Stimulated activated CD8-positive, alpha-beta memory T cell treated with anti-CD3 and anti-CD28 coated beads, Interleukin-12 subunit alpha, Interleukin-12 subunit beta, amount 100 ng/mL, for 4 hours (primary cell): ENCODE measurements around the gene SFT2D3.

Experiments
- DNase-seq: peaks from one replicate; pipeline ENCODE4 v3.0.0-alpha.2; 2020; ENCODE audit warnings: low read depth

The SFT2D3 gene

DNA sequence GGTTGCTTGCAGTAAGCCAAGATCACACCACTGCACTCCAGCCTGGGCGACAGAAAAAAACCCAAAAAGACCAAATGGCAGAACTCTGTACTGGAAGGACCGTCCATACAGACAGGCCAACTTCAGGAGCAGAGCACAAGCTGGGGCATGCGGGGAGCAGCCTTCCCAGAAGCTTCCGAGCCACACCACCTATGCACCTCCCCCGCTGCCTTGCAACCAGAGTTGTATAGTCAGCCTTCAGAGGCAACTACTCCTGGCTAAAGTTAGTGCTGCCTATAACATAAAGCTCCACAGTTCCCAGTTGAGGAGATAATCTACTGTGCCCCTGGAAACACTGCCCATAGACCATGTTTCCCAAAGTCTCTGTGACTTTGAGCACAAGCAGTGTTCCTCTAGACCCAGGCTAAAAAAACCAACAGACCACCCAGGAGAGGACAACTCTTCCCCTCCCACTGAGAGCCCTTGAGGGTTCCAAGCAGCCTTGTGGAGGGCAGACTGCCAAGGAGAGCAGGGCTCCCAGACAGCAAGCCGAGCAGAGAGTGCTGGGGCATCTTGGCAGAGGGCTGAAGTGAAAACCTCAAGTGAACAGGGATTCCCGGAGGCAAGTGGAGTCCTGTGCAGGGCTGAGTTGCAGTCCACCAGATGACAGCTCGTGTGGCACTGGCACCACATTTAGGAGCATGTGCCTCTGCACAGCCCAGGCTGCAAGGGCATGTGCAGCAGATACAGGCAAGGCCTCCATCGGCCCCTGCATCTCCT, 6.8 kb downstream of the SFT2D3 start:
- DNase-seq, result no peak

DNA sequence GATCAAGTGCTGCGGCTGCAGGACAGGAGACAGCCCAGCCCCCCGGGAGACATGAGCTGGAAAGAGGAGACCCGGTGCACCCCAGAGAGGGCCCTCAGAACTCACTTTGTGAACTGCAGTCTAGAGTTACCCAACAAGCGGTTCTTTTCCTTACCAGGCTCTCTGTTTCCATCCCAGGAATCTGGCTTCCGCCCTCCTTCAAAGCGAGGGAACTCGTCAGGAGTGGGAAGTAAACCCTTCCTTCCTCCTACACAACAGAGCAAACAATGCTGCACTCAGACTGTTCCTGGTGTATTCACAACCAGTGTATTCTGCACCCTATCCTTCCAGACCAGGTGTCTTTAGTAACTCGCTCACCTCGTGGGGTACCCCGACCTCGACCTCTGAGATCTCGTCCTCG, 8.0 kb downstream of the SFT2D3 start:
- no peak for DNase-seq

DNA sequence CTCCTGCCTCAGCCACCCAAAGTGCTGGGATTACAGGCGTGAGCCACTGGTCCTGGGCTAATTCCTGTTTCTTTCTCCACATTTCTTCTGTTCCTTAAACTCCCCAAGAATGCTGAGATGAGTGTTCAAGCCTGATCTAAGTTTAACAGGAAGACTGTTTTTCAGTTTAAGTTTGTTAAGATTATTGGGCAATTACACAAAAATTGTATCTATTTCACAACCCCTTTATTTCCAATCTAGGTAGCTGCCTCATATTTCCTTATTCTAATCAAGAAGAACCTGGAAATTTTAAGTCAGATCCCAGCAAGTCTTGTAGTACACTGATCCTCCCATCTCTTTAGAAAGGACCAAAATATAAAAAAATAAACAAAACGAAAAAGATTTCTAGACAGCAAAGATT, 11.7 kb downstream of the SFT2D3 start:
- DNase-seq, result no peak

DNA sequence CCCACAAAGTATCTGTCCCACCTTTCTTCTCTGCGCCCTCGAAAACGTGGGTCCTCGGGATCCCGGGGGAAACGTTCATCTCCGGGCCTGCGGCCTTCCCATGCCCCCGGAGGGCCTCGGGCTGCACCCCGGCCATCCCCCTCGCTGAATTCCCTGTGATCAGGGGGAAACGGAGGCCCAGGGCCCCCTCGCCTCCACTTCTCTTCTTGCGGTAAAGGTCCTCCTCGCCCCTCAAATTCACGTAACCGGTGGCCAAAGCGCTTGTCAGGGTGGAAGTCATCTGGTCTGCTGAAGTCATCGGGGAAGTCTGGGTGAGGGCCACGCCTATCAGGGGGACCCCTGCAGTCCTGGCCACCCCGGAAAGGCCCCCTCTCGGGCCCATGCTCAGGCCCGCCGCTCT, 12.3 kb downstream of the SFT2D3 start:
- DNase-seq, result no peak

DNA sequence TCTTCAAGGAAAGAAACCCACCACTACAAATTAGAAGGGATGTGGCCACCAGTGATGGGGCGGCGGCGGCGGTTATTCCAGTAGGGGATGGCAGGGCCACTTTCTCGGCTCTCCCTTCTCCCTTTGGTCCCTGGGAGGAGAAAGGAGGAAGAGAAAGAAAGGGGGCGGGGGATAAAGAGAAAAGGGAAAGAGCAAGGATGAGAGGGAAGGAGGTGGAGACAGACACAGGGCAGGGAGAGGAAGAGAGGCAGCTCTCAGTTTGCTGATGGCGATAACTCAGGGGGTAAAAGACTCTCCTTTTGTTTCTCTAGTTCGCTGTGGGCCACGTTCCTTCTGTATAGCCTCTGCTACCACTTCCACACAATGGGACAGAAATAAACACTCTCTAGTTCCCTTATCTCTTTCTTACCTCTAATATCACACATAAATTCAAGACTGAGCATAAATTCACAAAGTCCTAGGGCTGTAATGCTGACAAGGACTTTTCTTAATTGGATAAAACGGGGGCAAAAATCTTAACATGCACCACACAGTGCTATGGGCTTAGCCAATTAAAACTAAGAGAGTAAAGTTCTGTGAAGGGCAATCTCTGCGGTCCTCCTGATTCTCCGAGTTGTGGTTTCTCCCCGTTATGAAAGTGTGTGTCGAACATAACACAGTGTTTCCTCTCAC, 14.6 kb downstream of the SFT2D3 start:
- DNase-seq, result no peak

GRCh38 chr2:127718271-127718670, 17.0 kb downstream of the SFT2D3 start:
- DNase-seq, result no peak

DNA sequence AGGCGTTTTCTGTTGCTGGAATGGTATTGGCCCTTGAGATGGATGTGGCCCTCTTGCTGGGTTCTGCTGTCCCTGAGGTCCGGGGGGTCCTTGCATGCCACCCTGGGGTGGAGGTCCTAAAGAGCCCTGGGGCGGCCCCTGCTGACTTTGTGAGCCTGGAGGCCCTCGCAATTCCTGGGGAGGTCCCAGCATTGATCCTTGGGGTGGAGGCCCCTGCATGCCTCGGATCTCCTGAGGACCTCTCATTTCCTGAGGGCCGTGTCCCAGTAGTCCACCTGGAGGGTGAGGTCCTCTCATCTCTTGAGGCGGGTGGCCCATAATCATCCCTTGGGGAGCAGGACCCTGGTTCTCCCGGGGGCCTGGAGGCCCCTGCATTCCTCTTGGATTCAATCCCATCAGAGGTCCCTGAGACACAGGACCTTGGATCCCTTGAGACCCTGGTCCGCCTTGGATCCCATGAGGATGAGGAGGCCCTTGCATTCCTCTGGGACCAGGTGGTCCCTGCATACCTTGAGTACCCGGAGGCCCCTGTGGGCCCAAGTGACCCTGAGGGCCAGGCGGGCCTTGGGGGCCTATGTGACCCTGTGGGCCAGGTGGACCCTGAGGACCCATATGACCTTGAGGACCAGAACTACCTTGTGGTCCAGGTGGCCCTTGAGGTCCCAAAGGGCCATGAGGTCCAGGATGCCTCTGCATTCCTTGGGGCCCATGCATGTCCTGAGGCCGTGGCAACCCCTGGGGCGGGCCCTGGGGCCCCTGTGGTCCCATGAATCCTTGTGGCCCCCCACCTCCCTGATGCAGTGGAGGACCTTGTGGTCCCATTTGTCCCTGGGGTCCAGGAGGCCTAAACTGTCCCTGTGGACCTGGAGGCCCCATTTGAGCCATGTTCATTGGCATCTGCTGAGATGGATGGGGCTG, 18.3 kb downstream of the SFT2D3 start:
- DNase-seq, result no peak

GRCh38 chr2:127721311-127721977, 20.1 kb downstream of the SFT2D3 start:
- DNase-seq, result no peak

DNA sequence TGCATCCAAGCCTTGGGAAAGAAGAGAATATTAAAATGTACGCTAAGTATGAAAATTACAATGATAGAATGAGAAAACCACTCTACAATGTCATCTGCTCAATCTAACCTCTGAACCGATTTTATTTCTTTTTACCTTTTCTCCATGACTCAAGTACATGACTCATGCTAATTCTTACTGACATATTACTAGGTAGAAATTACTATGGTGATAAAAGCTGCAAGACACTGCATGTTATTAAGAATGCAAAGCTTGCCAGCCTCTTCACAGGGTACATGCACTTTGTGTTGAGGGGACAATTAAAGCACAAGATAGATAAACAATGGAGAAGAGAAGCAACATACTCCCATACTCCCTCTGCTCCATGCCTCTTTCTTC, 20.7 kb downstream of the SFT2D3 start:
- DNase-seq, result no peak

DNA sequence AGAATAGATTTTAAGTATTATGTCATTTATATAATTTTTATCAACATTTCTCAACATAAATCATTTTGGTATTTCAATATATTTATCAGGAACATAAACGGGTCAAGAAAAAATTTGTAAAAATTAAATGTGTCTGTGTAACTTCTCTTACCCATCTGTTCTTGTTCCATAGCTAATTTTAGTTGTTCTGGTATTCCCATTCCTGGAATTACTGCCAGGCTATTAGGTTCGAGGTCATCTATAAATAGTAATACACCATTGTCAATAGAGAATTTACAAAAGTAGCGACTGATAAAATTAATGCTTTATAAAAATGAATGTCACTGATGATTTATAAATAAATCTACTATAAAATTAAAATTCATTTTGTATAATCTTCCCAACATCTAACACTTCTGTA, 21.5 kb downstream of the SFT2D3 start:
- DNase-seq, result no peak

GRCh38 chr2:127726158-127726880, 25.0 kb downstream of the SFT2D3 start:
- no peak for DNase-seq

DNA sequence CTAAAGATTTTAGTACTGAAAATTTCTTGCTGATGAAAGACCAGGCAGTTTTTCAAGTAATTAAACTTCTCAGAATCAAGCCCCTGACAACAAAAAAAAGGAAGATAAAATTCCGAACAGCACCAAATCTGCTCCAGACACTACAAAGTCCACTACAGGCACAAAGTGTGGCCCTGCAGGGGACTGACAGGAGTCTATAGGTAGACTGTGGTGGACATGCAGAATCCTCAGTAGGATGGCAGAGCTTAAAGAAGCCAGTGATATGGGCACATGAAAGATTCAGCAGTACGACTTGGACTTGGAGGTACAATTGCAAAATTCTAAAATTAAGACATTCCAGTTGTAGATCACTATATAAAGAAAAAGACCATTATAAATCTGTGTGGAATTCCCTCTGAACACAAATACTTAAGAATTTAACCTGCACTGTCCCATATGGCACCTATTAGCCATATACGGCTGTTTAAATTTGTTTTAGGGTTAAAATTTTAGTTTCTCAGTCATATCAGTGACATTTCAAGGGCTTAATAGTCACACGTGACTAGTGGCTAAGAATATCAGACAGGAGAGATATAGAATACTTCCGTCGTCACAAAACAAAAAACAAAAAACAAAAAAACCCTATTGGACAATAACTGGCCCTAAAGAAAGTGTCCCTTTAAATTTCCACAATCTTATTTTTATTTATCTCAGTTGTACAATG, 32.0 kb downstream of the SFT2D3 start:
- no peak for DNase-seq

DNA sequence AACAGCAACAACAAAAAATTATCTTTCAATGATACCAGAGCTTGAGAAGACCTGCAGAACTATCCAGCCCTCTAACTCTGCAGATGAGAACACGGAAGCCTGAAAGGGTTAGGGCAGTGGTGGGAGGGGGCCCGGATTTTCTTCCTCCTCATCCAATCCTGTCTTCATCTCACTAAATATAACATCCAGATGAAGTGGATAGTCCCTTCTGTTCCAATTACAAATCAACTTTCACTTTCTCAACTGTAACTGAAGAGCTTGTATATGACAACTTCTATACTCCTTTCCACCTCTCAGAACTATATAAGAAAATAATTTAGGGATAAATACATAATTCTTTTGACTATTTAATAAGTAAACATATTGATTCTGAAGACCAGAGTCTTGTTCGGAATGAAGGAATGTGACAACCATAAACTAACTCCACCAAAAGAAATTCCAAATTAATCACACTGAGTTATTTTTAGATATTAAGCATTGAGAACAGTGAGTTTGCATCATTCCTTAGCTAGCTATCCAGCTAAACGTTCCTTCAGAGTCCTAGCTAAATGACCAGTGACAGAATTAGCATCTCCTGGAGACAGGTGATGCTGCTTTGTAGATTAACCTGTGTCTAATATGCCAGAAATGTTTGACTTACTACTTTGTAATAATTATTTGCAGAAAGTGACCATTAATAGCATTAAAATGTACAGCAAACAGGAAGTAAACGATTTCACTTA, 32.7 kb downstream of the SFT2D3 start:
- no peak for DNase-seq

GRCh38 chr2:127735044-127735443, 33.7 kb downstream of the SFT2D3 start:
- no peak for DNase-seq

DNA sequence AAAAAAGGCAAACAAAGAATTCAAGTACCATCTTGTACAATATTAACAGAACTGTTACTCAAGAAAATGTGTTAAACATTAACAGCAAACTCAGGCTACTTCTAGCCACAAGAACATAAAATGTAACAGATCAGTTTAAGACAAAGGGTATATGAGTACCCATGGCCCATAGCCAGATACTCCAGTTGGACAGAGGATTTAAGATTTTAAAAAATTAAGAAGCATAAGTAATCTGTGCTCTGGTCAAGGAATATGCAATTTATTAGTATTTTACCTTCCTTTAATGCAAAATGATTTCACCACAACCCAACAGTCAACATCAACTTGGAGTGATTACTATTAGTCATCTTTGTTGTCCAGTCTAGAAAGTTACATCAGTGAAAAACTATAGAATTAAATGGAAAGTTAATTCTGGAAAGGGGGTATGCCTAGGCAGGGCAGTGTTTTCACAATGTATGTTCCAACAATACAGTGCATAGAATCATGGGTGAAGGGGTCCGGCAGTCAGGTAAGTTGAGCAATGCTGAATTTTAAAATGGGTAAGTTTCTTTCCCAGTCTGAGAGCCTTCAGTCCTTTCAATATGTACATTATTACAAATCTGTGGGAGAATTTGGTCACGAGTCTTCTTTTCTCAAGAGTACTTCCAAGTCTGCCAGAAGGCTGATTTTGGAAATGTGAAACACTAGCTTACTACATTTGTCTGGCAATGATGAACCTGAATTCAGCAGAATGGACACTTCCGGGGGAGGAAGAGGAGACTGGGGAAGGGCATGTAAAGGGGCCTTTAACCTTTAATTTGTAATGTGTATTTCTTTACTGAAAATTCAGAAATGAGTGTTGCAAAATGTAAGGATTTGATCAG, 34.5 kb downstream of the SFT2D3 start:
- DNase-seq, result no peak

- DNase-seq, result no peak
These were observed 36.6 kb downstream of the SFT2D3 start for GRCh38 chr2:127737892-127738291.

GRCh38 chr2:127739800-127740199, 38.5 kb downstream of the SFT2D3 start:
- no peak for DNase-seq

- DNase-seq, result no peak
These were observed 39.5 kb downstream of the SFT2D3 start for GRCh38 chr2:127740665-127741288.
